Suppressor macrophage treated with lipopolysaccharide for 1 hour (primary cell): ENCODE results near the gene SPATA45.
"Not testable (repeated sequence)": the region's sequence is repeated elsewhere in the genome, so short reads cannot be mapped to it uniquely, and the experiment has no call there.

Source experiments
- DNase-seq, 3 donors: peaks; one replicate each; pipeline ENCODE4 v3.0.0-alpha.2; 2020 to 2022

The SPATA45 gene

DNA sequence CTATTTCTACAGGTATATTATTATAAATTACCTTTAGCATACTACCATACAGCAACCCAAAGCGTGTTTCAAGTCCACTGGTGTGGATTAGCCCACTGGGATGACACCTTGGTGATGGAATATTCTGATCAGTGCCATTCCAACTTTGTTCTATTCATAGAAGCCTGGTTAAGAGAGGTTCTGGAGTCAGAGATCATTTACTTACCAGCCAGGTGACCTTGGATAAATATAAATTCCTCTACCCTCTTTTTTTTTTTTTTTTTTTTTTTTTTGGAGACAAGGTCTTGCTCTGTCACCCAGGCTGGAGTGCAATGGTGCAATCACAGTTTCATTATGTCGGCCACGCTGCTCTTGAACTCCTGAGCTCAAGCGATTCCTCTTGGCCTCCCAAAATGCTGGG lies at the start of gene SPATA45:
TSS of gene SPATA45 (minus strand) at position 101 of the 400 bp plus-strand sequence. CDS start 11,500 bp downstream, outside the sequence.
- no peak for DNase-seq

DNA sequence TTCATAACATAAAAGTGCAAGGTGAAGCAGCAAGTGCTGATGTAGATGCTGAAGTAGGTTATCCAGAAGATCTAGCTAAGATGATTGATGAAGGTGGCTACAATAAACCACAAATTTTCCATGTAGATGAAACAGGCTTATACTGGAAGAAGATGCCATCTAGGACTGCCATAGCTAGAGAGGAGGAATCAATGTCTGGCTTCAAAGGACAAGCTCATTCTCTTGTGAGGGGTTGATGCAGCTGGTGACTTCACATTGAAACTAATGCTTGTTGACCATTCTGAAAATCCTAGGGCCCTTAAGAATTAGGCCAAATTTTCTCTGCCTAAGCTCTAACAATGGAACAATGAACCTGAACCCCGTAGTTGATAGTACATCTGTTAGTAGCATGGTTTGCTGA lies 44.7 kb upstream of the SPATA45 start:
- no peak for DNase-seq

DNA sequence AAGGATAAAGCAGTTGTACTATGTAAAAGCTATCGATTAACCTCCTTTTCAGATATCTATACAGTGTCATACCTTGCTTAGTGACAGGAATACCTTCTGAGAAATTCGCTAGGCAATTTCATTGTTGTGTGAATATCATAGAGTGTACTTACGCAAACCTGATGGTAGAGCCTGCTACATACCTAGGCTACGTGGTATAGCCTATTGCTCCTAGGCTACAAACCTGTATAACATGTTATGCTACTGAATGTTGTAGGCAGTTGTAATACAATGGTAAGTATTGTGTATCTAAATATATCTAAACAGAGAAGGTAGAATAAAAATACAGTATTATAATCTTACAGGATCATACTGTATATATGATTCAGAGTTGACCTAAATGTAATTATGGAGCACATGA lies 37.1 kb upstream of the SPATA45 start:
- no peak for DNase-seq

DNA sequence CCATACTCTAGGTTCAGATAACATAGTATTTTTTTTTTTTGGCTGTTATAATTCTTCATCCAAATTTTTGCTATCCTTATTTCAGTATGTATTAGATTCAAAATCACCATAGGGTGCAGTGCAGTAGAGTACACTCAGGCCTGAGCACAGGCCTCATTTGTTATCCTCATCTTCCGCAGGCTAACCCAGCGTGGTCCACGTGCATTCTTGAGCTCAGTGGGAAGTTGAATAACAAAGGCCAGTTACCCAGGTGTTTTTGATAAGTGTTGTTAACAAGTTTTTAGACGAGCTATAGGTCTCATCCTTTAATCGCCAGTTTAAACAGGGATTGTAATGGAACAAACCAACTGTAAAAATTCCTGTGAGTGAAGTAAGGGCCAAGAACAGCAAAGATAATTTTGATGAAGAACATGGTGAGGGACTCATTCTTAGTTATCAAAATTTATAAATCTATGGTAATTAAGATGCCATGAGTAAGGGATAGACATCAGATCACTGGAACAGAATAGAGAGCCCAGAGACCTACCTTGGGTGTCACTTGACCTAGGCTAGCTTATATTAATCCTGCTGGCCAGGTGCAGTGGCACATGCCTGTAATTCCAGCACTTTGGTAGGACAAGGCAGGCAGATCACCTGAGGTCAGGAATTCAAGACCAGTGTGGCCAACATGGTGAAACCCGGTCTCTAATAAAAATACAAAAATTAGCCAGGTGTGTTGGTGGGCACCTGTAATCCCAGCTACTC lies 32.7 kb upstream of the SPATA45 start:
- no peak for DNase-seq

DNA sequence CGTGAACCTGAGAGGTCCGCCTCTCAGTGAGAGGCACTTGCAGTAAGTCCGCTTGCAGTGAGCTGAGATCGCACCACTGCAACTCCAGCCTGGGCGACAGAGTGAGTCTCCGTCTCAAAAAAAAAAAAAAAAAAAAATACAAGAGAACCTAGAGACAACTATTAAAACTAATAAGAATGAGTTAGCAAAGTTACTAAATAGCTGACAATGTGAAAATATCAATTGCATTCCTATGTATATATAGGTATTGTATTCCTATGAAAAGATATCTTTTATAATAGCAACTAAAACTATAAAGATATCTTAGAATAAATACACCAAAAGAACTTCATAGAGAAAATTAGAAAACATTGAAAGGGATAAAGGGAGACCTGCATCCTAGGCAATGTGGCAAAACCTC lies 31.0 kb upstream of the SPATA45 start:
- no peak for DNase-seq

DNA sequence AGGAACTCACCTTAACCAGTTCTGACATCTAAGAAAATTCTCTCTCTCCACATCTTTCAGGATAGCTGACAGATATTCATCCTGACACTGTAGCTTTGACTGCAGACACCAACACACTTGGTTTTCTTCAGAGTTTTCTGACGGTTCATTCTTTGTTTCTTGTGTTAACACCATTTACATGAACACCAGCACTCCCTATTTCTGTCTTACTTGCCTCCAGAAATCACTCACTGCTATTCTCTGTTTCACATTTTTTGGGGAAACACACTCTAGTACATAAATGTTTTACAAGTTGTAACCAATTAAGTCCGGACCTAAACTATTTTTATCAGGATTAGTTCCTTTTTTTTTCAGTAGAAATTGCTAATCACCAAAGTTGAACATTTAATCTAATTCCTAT lies 26.1 kb upstream of the SPATA45 start:
- no peak for DNase-seq

DNA sequence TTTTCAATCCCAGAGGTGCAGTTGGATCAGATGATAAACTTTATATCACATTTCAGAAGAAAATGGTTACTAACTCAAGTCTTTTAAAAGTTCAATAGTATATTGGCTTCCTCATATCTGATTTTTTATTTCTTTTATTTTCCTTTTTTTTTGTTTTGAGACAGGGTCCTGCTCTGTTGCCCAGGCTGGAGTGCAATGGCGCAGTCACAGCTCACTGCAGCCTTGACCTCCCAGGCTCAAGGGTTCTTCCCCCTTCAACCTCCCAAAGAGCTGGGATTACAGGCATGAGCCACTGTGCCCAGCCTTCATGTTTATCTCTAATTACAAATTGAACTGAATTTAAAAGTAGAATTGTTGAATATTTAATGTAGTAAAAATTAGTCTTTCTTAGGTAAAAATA lies 24.5 kb upstream of the SPATA45 start:
- DNase-seq, result no peak

DNA sequence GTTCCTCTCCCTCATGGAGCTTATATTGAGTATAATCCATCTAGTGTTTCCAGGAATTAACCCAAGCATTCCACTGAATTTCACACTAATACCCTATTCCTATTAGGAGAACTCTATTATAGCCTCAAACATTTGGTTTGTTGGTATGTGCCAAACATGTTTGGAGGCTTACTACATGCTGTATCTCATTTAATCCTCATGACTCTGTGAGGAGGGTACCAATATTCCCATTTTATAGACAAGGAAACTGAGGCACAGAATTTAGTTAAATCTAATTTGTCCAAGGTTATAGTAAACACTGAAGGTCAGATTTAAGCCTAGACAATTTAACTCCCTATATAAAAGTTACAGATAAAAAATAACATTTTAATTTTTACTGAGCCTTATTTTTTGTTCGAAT lies 19.7 kb upstream of the SPATA45 start:
- no peak for DNase-seq

DNA sequence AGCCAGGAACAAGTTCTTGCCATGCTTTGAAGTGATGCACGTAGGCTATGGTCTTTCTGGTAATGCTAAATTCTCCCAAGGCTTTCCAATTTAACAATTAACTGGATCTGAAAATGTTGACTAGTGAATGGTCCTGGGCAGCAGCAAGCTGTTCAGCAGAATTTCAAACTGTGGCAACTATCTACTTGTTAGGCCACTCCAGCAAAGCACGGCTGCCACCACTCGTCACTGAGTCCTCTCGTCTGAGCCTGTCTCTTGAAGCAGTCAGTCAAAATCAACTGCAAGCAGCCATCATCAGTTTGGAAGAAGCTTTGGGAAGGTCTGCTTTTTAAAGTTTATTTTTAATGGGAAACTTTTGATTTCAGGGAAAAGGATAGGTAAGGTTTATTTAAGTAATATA lies 16.8 kb upstream of the SPATA45 start:
- no peak for DNase-seq

DNA sequence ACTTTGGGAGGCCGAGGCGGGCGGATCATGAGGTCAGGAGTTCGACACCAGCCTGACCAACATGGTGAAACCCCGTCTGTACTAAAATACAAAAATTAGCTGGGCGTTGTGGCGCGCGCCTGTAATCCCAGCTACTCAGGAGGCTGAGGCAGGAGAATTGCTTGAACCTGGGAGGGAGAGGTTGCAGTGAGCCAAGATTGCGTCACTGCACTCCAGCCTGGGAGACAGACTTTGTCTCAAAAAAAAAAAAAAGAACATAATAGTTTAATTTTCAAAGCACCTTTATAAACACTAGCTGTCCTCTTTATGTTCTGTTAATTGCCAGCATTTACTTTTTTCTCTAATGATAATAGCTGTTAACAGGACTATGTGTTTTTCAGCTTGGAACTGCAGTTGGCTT lies 15.9 kb upstream of the SPATA45 start:
- DNase-seq, result not testable (repeated sequence)

DNA sequence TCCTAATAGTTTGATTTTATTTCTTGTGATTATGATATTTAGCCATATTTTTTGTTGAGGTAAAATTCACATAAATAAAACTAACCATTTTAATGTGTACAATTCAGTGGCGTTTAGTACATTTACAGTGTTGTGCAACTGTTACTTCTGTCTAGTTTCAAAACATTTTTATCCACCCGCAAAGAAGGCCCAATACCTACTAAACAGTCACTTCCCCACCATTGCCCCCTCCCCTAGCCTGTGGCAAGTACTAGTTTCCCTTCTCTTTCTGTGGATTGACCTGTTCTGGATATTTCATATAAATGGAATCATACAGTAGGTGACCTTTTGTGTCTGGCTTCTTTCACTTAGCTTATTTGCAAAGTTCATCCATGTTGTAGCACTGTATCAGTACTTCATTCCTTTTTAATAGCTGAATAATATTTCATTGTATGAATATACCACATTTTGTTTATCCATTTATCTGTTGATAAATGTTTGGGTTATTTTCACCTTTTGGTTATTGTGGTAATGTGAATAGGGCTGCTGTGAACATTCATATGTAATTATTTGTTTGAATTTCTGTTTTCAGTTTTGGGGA lies 14.8 kb upstream of the SPATA45 start:
- peak in 2 of 3 donors; percentile 22 to 23 for DNase-seq

DNA sequence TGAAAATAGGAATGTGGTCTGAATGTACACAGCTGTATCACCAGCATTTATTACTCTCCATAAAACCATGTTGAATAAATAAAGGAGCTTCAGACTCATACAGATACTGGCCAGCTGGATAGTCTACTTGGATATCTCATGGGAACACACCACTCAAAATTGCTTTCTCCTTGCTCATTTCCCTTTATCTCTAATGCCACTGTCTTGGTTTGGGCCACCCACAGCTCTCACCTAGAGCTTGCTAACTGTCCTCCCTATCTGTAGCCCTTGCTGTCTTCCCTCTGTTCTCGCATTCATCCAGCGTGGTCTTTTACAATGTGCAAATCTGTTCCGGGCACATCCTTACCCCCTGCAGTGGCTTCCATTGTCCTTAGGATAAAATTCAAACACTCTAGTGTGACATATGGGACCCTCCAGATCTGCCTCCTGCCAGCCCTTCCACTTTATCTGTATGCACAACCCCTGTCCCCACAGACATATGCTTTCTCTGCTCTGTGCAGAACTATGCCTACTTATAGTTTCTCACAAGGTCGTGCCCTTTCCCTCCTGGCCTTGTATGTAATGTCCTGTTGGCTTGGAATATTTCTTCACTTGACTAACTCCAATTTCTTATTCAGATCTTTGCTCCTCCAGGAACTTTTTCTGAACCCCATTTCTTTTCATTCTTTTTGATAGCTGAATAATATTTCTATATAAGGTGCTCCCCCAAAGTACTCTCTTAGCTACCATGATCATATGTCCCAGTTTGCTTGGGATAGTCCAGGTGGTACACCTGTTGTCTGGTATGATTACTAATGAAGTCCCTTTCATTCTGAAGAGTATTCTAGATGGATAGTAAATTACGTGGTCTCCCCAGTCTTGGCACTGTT lies 13.5 kb upstream of the SPATA45 start:
- no peak for DNase-seq

DNA sequence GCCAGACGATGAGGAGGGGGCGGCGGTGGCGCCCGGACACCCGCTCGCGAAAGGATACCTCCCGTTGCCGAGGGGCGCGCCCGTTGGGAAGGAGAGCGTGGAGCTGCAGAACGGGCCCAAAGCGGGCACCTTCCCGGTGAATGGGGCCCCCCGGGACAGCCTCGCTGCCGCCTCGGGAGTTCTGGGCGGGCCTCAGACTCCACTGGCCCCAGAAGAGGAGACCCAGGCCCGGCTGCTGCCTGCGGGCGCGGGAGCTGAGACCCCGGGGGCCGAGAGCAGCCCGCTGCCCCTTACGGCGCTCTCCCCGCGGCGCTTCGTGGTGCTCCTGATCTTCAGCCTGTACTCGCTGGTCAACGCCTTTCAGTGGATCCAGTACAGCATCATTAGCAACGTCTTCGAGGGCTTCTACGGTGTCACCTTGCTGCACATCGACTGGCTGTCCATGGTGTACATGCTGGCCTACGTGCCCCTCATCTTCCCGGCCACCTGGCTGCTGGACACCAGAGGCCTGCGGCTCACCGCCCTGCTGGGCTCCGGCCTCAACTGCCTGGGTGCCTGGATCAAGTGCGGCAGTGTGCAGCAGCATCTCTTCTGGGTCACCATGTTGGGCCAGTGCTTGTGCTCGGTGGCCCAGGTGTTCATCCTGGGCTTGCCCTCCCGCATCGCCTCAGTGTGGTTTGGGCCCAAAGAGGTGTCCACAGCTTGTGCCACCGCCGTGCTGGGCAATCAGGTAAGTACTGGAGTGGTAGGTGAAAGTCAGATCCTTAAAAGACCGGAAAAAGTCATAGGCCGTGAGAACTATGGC lies 11.2 kb upstream of the SPATA45 start:
- peak; percentile 19 to 33 (median 28) for DNase-seq

DNA sequence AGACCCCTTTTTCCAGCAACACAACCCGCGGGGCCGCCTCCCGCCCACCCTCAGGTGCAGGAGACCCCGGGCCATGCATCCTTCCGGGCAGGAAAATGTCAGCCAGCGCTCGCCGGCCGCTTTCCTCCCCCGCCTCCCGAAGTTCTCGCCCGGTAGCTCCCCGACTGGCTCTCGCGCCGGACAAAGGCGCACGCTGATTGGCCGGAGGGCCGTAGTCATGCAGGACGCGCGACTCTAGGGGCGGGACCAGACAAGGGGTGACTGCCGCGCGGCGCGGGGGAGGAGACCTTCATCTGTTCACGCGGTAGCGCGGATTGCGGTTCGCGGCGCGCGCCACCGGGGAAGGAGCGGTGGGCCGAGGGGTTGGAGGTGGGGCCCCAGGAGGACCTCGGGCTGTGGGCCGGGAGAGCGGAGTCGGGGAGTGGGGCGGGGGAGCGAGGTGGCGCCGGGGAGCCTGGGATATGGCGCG lies 10.6 kb upstream of the SPATA45 start, which contains the start of gene FLVCR1:
TSS of gene FLVCR1 (plus strand) at position 284 of the 469 bp plus-strand sequence. CDS start at position 462, 178 bp downstream.
- DNase-seq, result peak; percentile 96 to 98 (median 98)

DNA sequence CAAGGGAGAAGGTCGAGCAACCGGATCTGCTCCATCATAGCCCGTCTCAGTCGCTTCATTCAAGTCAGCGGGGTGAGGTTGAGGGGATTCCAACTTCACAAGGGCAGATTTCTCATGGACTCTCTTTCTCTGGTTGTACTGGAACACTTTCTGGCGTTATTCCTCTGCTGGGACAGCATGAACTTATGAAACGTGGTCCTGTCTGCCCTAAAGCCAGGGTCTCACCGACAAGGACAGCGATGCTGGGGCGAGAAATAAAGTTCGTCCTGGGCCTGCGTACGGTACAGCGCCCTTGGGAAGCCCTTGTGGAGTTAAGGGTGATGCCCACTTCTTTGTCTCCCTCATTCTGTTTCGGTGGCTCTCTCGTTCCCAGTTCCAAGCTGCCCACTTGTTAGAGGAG lies 9.3 kb upstream of the SPATA45 start:
- DNase-seq, result no peak

DNA sequence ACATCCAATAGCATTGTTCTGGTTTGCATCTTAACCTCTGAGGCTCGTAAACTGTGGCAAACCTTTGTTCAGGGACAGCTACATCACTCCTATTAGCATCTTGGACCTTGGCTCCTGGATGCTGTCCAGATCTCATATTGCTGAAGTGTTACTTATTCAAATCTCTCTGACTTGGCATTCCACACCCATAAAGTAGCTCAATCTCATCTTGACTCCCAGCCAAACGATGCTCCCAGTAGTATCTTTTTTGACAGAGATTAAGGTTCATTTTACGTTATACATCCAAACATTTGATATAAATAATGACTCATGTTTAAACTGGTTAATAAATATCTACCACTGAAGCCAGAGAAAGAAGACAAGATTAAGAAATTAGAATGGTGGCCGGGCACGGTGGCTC lies 6.2 kb upstream of the SPATA45 start:
- DNase-seq, result no peak

DNA sequence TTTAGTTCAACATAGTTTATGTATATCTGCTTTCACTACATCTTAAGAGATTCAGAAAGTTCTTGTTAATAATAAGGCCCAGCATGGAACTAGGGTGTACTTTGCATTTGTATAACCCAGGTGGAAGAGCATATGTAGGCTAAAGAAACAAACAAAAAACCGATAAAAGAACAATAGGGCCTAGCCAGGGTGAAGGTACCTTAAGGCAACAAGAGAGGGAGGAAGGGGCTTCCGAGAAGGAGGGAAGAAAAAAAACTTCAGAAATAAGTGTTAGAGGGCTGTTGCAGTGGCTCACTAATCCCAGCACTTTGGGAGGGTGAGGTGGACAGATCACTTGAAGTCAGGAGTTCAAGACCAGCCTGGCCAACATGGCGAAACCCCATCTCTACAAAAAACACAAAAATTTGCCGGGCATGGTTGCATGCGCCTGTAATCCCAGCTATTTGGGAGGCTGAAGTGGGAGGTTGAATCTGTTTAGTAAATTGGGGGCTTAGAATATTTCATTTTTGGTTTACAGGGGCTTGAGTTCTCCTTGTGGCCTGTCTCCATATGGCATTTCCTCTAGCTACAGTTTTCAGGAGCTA lies 4.7 kb upstream of the SPATA45 start:
- no peak for DNase-seq

DNA sequence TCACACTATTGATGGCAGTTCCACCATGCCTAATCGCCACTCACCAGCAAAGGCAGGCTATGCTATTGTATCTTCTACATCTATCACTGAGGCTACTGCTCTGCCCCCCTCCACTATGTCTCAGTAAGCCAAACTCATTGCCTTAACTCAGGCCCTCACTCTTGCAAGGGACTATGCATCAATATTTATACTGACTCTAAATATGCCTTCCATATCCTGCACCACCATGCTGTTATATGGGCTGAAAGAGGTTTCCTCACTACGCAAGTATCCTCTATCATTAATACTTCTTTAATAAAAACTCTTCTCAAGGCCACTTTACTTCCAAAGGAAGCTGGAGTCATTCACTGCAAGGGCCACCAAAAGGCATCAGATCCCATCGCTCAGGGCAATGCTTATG lies 2.9 kb downstream of the SPATA45 start:
- DNase-seq, result not testable (repeated sequence)

DNA sequence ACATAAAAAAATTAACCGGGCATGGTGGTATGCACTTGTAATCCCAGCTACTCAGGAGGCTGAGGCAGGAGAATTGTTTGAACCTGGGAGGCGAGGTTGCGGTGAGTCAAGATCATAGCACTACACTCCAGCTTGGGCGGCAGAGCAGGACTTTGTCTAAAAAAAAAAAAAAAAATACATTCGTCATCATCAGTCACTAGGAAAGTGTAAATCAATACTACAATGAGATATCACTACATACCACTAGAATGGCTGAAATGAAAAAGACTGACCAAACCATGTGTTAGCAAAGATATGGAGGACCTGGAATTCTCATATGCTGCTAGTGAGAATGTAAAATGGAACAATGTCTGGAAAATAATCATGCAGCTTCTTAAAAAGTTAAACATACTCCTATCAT lies 9.3 kb downstream of the SPATA45 start:
- DNase-seq, result no peak

DNA sequence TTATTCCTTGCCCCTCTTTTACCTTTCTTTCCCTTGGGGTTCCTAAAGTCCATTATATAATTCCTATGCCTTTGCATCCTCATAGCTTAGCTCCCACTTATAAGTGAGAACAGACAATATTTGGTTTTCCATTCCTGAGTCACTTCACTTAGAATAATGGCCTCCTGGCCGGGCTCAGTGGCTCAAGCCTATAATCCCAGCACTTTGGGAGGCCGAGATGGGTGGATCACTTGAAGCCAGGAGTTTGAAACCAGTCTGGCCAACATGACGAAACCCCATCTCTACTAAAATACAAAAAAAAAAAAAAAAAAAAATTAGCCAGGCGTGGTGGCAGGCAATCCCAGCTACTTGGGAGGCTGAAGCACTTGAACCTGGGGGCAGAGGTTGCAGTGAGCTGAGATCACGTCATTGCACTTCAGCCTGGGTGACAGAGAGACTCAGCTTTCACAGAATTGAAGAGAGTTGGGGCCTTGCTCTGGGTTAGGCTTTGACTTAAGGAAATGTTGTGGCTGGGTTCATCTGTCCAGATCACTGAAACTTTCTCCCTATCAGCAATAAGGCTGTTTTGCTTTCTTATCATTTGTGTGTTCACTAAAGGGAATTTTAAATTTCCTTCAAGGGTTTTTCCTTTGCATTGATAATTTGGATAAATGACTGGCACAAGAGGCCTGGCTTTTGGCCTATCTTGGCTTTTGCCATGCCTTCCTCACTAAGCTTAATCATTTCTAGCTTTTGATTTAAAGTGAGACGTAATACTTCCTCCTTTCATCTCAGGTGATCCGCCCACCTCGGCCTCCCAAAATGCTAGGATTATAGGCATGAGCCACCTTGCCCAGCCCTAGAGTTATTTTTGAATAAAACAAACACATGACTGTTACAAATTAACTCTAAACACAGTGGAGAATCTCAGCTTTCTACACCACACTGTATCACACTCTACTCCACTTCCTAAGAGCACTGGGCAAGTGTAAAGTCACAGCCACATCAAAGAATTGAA lies 13.9 kb downstream of the SPATA45 start:
- not testable (repeated sequence) for DNase-seq

DNA sequence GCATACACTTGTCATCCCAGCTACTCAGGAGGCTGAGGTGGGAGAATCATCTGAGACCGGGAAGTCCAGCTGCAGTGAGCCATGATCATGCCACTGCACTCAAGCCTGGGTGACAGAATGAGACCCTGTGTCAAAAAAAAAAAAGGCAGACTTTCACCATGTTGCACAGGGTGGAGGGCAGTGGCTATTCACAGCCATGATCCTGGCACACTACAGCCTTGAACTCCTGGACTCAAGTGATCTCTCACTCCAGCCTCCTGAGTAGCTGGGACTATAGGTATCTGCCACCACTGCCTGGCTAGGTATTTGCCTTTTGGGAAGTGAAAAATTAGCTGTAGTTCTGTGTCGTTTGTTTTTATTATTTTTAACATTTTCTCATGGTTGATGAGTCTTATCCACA lies 19.1 kb downstream of the SPATA45 start:
- no peak for DNase-seq
